ENCODE results near the gene ATG3.

DNA sequence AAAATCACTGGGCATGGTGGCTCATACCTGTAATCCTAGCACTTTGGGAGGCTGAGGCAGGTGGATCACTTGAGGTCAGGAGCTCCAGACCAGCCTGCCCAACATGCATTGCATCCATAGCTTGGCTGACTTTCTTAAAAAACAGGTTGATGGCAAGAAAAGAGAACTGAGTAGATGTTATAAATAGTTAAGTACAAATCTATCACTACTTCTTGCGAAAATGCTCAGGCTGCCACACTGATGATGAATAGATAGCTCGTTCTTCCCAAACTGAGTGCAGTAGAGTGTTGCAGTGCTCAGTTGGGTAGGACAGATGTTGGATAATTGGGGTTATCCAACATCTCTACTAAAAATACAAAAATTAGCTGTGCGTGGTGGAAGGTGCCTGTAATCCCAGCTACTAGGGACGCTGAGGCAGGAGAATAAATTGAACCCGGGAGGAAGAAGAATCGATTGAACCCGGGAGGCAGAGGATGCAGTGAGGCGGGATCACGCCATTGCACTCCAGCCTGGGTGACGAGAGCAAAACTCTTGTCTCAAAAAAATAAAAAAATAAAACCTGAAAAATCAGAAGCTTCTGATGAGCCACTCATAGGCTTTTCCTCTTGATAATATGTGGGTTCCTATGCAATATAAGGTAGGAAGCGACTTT, 63.7 kb downstream of the ATG3 start:
- TF ChIP-seq CTCF (IDR thresholded peaks at IDR 0.05) (no peak), POLR2A (IDR thresholded peaks at IDR 0.05) (no peak)

Data from prostate gland (tissue), 2 donors.